HG02623 (cell line): Measurements from ENCODE around the gene HECTD3.

Experiments
- ATAC-seq: cut with Tn5 transposase; IDR thresholded peaks from one replicate; pipeline ENCODE4 v1.9.1; 2021; ENCODE audit warnings: moderate library complexity; ENCODE audit not compliant: unreplicated experiment

The HECTD3 gene

DNA sequence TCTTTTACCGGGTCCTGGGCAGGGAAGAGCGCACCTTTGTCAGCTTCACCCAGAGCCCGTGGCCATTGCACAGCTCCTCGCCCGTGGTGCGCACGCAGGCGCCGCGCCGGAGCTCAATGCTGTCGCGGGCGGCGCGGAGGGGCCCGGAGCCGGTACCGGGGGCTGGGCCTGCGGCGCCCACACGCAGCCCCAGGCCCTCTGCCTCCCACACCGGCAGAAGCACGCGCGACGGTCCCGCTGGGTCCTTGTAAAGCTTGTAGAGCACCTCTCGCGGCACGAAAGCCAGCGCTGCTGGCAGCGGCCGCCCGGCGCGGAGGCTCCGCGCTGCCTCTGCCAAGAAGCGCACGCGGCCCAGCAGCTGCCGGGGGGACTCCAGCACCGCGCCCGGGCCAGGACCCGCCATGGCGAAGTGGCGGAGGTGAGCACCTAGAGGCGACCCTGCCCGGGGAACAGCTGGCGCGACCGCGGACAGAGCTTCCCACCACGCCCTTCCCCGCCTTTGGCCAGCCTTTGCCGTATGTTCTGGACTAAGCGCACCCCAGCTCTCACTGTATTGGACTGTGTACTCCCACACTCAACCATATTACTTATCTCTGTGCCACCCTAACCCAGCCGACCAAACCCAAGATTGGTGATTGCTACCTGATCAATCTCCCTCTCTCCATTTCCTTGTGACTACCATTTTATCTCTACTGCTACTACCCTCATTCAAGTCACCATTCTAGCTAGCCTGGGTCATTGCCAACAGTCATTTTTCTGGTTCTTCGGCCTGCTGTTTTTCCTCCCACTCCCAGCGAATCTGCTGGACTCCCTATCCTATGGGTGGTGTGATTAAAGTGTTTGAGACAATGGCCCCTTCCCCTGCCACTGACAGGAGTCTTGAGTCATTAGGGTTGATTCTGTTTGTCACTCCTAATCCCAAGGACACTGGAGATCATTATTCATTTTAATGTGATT lies at the start of gene HECTD3:
Gene HECTD3, minus strand, starts transcription at position 470 of the 957 bp plus-strand sequence. Its CDS starts 67 bp downstream, at position 403.
- peak; percentile 51 for ATAC-seq

DNA sequence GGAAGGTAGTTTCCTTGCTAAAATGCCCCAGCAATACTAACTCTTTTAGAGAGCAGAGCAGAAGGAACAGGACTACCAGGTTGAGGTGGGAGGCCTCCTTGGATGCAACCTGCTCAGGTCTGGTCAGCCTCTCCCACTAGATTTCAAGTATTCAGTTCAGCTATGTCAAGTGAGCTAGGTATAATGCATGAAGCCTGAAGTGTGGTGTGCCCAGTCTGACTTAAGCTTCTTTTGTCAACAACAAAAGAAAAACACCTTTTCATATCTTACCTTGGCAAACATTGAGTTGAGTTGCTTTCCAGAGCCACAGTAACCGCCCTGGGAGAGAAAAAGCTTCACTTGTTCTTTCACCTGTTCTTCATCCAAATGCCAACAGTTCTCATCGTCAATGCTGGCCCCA lies 48.7 kb upstream of the HECTD3 start:
- ATAC-seq, result no peak

DNA sequence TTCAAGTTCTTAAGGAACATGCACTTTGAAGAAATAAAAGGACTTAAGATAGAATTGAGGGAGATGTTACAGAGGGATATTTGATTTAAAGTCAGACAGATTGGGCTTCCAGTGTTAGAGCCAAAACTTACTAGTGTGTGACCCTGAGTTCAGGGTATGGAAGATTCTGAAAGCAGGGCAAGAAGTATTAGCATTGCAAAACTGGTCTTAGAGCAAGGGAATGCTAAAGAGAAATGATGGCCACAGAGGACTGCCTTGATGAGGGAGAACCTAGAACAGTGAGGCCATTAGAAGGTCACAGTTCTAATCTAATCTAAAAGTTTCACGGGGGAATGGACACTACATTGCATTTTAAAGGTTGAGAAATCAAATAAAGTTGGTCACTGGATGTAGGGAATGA lies 46.4 kb upstream of the HECTD3 start:
- ATAC-seq, result no peak

DNA sequence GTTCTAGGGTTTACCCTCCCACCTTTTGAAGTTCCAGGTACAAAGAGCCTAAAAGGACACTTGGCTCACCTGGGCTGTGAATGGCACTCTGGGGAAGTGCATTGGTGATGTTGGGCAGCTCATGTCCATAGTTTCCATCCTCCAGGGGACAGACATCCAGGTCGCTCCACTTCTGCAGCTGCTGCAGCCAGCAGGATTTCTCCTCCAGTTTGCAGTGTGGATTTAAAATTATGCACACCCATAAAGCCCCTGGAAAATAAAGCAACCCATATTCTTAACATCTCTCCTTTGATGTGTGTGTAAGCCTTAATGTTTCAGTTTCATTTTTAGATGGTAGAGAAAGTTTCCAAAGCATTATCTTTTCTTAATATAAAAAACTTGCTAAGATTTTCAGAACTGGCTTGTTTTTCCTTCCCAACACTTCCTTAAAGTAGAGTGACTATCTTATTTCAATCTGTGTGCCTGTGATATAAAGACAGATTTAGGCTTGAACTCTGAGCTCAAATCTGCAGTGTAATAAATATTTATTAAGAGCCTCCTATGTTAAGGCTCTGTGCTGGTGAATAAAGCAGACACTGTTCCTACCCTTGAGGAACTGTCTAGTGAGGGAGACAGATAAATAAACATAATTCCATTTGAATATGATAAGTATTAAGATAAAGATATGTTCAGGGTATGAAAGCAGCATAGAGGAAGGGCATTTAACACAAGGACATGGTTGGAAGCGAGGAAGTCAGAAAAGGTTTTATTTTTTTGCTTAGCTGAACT lies 40.1 kb upstream of the HECTD3 start:
- no peak for ATAC-seq

DNA sequence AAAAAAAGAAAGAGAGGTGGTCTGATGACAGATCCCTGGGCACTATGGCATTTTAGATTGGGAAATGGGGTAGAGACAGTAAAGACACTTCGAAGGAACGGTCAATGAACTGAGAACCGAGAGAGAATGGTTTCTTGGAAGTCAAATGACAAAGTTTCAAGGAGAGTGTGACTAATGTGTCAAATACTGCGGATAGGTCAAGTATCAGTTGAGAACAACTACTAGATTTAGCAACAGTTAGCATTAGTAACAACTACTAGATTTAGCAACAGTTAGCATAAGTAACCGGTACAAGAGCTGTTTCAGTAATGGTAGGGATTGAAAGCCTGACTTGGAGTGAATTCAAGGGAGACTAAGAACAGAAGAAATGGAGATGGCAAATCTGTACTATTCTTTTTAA lies 35.9 kb upstream of the HECTD3 start:
- no peak for ATAC-seq

DNA sequence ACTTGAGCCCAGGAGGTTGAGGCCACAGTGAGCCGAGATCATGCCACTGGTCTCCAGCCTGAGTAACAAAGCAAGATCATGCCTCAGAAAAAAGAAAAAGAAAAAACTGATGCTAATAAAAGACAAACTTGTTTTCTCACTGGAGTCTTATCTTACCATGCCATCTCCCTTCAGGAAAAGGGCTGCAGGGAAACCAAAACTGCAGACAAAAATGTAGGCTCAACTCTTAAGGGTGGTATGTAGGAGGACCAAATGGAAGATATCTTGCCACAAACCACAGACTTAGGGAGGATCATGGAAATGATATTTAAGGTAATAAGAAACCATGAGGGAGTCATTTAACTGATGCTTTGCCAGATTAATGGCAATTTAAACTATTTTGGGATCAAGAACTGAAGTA lies 33.8 kb upstream of the HECTD3 start:
- no peak for ATAC-seq

DNA sequence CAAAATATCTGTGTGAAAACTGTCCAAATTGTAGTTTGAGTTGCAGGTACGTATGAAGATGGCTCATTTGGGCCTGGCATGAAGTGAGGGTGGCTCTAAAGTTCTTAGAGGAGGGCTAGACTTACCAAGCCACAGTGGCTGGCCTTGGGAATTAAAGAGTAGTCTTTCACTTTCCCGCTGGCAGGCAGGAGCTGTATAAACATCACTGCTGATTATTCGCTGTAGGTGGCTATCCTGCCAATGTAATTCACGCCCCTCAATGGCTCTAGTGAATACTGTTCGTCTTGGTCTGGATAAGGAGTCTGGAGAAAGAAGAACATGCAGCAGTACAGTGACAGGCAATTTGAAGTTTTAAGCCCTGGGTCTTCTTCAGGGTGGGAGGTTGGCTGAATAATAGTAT lies 32.0 kb upstream of the HECTD3 start:
- no peak for ATAC-seq

DNA sequence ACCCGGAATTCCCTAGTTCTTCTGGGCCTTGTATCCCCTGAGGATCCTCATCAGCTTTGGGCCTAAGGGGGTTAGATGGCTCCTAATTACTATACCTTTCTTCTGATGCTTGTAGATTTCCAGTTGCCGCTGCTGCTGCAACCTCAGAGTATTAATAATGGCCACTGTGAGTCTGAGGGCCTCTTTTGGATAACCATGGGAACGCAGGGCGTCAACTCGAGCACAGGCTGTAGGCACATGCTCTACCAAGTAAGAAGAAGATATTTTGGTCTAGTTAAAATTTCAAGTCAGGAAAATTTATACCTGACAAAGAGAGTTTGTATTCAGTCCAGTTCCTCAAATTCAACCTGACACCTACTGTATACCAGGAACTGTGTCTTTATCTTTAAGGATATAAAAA lies 29.2 kb upstream of the HECTD3 start:
- ATAC-seq, result no peak

DNA sequence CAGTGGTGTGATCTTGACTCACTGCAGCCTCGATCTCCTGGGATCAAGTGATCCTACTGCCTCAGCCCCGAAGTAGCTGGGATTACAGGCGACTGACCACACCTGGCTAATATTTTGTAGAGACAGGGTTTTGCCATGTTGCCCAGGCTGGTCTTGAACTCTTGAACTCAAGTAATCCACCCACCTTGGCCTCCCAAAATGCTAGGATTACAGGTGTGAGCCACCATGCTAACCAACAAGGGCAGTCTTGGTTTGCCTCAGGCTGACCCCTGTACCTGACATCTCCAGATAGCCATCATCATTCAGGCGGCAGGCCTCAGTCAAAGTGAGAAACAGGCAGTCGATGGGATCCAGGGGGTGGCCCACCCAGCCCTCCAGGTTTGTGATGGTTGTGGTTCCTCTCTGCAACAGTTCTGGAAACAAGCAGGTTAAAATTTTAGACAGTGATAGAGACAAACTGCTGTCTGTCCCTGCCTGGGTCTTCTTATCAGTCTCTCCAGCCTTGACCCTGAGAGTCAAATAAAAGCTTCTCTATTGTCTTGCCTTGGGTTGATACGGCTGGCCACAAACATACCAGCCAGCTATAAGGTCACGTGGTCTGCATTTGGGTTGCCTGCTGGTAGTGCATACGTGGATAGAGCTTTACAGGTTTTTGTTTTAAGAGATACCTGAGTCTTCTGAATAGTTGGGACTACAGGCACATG lies 27.7 kb upstream of the HECTD3 start:
- no peak for ATAC-seq

DNA sequence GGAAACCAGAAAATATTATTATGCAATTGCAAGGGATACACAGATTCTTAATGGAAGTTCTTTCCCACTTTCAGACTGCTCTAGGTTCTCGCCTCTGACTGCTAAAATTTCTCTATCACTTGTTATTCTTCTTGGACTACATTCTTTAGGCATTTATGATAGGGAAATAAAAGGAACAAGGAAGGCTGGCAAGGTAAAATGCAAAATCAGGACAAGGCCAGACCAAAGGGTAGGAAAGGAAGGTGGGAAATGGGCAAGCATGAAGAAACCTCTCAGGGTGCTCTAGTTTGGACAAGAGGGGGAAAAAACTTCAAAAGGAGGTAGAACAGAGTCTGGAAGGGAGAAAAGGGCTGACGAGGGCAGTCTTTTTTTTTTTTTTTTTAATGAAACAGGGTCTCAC lies 27.1 kb upstream of the HECTD3 start:
- no peak for ATAC-seq

DNA sequence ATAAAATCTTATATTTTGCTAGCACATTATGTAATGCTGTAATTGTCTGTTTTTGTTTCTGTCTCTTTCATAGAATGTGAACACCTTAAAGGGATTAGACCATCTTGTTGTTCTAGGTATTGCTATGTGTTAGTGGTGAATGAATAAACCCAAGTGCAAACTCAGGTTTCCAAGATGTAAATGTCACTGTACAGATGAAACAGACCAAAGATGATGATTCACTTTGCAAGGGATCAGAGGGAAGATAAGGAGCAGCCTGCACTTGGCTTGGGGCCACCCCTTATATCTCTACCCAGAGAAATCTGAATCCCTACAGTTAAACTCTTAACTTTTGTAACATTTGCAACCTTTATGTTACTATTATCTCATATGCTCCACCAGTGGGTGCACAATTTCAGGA lies 26.3 kb upstream of the HECTD3 start:
- ATAC-seq, result no peak

DNA sequence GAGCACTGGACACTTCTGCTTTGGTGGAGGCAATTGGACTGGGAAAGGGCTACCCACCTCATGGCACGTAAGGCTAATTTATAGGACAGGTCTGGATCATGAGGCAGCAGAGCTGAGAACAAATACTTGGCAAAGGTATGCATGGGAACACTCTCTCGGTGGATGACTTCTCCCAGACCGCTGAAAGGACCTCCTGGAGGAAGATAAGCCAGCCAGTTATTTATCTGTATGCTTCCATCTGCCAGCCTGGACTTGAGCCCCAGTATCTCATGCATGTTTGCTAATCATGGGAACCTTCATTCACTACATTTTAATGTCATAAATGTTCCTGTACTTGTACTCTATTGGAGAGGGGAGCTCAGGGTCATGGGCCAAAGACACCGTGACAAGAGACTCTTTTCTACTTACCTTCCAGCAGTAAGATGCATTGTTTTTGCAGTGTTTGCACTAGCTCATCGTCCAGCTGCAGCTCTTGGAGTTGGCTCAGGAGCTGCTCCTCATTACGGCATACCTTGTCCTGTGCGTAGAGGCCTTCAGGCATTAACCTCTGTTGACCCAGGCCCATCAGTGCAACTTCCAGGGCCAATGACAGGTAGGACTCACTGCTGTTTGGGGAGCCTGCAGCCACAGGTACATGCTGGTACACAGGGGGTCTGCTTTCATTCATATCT lies 24.6 kb upstream of the HECTD3 start:
- no peak for ATAC-seq

DNA sequence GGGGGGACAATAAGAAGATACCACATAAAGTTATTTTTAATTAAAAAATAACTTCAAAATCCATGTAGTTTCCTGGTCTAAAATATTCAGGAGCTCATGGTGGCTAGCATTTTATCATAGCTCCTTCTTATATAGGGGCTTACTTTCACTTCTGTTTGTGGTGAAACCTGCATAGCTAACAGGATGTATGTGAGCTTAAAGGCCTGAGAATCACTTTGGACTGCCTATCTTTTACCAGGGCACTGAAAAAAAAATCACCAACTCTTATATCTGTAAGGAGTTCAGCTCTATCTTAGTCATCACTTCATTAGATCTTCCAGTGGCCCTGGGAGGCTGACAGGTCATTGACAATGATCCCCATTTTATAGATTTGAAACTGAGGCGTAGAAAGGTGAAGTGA lies 22.2 kb upstream of the HECTD3 start:
- ATAC-seq, result no peak

DNA sequence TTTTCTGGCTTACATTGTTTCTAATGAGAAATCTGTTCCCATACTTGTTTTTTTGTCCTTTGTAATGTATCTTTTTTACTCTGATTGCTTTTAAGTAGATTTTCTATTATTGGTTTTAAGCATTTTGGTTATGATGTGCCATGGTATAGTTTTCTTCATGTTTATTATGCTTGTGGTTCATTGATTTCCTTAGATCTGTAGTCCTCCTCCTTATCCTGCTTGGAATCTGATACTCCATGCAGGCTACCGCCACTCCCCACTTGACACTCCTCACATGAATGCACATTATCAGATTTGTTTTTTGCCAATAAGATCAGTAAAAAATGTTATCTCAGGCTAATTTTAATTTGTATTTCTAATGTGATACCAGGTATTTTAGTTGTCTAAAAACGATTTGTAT lies 21.7 kb upstream of the HECTD3 start:
- no peak for ATAC-seq

DNA sequence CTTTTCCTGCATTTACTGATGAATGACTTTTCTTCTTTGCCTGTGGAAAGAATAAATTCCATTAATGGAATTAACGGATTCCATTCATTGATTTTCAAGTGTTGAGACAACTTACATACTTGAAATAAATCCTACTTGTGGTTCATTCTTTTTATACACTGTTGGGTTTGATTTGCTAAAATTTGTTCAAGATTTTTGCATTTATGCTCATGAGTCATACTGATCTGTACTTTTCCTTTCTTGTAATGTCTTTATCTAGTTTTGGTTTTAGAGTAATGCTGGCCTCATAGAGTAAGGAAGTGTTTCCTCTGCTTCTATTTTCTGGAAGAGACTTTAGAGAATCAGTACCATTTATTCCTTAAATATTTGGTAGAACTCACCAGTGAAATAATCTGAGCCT lies 15.3 kb upstream of the HECTD3 start:
- ATAC-seq, result no peak

DNA sequence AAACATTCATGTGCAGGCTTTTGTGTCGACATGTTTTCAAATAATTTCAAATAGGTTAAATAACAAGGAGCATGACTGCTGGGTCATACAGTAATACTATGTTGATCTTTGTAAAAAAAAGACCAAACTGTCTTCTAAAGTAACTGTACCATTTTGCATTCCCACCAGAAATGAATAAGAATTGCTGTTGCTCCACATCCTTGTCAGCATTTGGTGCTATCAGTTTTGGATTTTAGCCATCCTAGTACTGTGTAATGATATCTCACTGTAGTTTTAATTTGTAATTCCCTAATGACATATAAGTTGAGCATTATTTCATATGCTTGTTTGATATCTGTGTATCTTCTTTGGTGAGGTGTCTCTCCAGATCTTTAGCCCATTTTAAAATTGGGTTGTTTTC lies 12.5 kb upstream of the HECTD3 start:
- ATAC-seq, result no peak

DNA sequence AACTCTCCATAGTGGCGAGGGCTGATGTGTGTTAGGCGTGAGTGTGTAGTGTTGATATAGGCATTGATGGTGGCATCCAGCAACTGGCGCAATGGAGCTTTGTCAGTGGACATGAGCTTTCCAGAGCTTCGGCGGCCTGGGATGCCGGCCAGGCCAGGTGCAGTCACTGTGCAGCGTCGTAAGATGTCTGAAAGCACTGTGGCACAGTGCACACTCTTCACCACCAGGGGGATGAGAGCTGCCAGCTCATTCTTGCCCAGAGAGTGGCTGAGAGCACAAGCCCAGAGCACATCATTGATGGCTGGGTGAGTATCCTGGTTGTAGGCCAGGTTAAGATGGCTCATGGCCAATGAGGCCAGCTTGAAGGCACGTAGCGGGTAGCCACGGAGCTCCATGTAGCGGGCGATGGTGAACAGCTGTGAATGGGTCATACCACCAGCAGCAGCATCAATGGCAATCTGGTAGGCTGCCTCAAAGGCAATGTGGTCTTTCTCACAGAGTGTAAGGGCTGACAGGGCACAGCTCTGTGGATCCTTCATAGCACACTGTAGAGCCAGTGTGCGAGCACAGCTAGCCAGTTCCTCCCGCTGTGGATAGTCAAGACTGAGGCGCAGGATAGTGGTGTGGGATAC lies 7.6 kb upstream of the HECTD3 start:
- ATAC-seq, result no peak

DNA sequence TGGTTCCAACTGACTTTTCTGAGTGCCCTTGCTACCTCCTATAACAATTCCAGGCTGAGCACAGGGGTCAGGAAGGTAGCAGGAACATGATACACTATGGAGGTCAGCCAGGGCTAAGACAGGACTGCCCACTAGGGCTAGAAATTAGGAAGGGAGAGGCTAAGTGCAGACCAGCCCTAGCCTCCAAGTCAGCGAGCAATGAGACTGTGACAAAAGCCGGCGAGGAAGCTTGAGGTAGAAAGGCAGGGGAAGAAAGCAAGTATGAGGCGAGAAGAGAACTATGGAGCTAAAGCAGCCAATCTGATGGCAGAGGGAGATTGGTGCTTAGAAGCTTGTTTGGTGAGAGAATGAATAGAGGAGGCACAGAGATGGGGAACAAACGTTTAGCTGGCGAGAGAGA lies 5.6 kb upstream of the HECTD3 start:
- no peak for ATAC-seq

DNA sequence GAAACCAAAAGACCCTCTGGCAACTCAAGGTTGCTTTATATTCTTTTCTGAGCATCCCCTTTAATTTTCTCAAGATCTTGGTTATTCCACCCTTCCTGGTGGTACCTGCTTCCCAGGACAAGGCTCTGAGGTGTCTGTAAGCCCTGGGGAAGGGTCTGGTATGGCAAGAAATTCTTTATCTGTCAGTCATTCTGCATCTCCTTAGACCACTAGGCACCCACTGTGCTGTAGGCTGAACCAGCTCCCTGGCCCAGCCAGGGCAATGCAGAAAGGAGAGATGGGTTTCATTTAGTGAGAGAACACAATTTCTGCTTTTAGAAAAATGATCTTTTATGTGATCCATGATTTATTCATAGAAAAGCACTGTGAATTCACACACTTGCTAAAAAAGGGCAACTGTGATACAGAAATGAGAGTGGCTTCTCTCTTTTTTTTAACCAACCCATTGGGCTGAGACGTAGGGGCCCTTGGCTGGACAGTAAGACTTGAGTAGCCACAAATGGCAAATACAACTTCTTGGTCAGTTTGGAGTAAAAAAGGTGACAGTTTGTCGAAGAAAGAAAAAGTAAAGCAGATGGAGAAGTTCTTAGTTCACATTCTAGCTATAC lies 5.1 kb upstream of the HECTD3 start:
- ATAC-seq, result no peak

DNA sequence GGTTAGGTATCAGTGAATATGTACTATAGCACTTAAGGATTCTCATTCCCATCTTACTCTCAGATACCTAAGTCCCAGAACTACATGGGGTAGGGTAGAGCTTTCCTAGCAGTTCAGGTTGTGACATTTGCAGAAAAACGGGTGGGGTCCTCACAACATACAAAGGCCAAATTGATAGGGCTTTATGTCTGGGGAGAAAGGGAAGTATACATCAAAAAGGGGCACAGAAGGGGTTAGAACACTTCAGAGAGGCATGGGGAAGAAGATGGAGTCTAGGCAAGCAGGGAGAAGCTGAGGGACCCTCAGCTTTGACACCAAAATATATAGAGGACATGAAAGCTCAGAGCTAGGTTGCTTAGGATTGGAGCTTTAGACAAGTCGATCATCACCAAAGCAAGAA lies 4.6 kb upstream of the HECTD3 start:
- no peak for ATAC-seq
